Measurements from ENCODE around the gene GUCY2C.

The GUCY2C gene

DNA sequence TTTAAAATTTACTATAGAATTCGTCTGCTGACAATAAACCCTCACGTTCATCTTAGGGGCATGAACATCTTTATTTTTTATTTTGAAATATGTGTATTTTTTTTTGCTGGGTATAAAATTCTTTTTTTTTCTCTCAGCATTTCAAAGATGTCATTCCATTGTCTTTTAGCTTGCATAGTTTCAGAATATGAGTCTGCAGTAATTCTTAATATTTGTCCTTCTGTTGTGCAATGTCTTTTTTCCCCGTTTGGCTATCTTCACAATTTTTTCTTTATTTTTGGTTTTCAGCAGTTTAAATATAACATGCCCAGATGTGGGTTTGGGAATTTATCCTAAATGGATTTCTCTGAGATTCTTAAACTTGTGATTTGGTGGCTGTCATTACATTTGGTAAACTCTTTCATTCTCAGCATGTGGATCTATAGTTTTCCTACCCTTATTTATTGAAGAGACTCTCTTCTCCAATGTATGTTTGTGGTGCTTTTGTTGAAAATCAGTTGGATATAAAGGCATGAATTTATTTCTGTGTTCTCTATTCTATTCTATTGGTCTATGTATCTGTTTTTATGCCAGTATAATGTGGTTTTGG, 90.9 kb downstream of the GUCY2C start:
- no peak overlapping the region for H3K4me3 ChIP-seq (ENCODE audit: low read depth, low read length)

DNA sequence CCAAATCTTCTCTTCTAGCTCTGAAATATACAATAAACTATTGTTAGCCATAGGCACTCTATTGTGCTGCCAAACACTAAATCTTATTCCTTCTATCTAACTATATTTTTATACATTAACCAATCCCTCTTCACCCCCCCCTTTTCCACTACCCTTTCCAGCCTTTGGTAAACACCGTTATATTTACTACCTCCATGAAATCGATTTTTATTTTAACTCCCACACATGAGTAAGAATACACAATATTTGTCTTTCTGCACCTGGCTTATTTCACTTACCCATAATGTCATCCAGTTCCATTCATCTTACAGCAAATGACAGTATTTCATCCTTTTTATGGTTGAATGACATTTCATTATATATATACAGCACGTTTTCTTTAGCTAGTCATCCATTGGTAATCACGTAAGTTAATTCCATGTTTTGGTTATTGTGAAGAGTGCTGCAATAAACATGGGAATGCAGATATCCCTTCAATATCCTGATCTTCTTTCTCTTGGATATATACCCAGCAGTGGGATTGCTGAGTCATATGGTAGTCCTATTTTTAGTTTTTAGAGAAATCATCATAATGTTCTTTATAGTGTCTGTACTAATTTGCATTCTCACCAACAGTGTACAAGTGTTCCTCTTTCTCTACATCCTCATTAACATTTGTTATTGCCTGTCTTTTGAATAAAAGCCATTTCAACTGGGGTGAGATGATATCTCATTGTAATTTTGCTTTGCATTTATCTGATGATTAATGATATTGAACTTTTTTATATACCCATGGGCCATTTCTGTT, 94.5 kb downstream of the GUCY2C start:
- H3K4me3 ChIP-seq (ENCODE audit: low read depth, low read length) = no peak overlapping the region
- no peaks in the 10 kb centered on the region for H3K4me1 ChIP-seq
- H3K79me2 ChIP-seq = no peaks in the 10 kb centered on the region
- H3K27ac ChIP-seq = no peak overlapping the region
- no peak overlapping the region for H3K9ac ChIP-seq
- no peak overlapping the region for H2AFZ ChIP-seq
- TF ChIP-seq, protein P1, sequence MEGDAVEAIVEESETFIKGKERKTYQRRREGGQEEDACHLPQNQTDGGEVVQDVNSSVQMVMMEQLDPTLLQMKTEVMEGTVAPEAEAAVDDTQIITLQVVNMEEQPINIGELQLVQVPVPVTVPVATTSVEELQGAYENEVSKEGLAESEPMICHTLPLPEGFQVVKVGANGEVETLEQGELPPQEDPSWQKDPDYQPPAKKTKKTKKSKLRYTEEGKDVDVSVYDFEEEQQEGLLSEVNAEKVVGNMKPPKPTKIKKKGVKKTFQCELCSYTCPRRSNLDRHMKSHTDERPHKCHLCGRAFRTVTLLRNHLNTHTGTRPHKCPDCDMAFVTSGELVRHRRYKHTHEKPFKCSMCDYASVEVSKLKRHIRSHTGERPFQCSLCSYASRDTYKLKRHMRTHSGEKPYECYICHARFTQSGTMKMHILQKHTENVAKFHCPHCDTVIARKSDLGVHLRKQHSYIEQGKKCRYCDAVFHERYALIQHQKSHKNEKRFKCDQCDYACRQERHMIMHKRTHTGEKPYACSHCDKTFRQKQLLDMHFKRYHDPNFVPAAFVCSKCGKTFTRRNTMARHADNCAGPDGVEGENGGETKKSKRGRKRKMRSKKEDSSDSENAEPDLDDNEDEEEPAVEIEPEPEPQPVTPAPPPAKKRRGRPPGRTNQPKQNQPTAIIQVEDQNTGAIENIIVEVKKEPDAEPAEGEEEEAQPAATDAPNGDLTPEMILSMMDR (IDR thresholded peaks at IDR 0.05) = no peak
- no peak overlapping the region for H3K4me2 ChIP-seq (ENCODE audit: low read length)
- no peaks in the 10 kb centered on the region for H3K9me3 ChIP-seq (ENCODE audit: control insufficient read depth, low read length)
- no peaks in the 10 kb centered on the region for H3K36me3 ChIP-seq (ENCODE audit: control insufficient read depth, insufficient read depth, low read length)
- H3K27me3 ChIP-seq (ENCODE audit: control insufficient read depth, insufficient read depth, low read length) = no peaks in the 10 kb centered on the region

More for the DNA sequence above, 90.9 kb downstream of the GUCY2C start:
- H3K9me3 ChIP-seq (ENCODE audit: control insufficient read depth, low read length) = no peaks in the 10 kb centered on the region
- no peaks in the 10 kb centered on the region for H3K27me3 ChIP-seq (ENCODE audit: control insufficient read depth, insufficient read depth, low read length)
- H3K4me1 ChIP-seq = no peaks in the 10 kb centered on the region
- no peaks in the 10 kb centered on the region for H3K36me3 ChIP-seq (ENCODE audit: control insufficient read depth, insufficient read depth, low read length)
- no peak overlapping the region for H3K27ac ChIP-seq
- no peaks in the 10 kb centered on the region for H3K79me2 ChIP-seq
- no peak overlapping the region for H3K4me2 ChIP-seq (ENCODE audit: low read length)
- TF ChIP-seq, protein P1 (IDR thresholded peaks at IDR 0.05) = no peak
- H2AFZ ChIP-seq = no peak overlapping the region
- H3K9ac ChIP-seq = no peak overlapping the region

DNA sequence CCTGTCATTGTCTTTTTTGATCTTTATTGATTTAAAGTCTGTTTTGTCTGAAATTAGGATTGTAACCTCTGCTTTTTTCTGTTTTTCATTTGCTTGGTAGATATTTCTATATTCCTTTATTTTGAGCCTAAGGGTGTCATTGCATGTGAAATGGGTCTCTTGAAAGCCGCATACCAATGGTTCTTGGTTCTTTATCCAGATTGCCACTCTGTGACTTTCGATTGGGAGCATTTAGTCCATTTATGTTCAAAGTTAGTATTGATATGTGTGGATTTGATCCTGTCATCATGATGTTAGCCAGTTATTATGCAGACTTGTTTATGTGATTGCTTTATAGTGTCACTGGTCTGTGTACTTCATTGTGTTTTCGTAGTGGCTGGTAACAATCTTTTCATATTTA, 98.9 kb downstream of the GUCY2C start:
- Histone ChIP-seq H3K9me3 (ENCODE audit: control insufficient read depth, low read length) (no peaks in the 10 kb centered on the region), H3K27me3 (ENCODE audit: control insufficient read depth, insufficient read depth, low read length) (no peaks in the 10 kb centered on the region), H3K36me3 (ENCODE audit: control insufficient read depth, insufficient read depth, low read length) (no peaks in the 10 kb centered on the region), H3K9ac (no peak overlapping the region), H3K79me2 (no peaks in the 10 kb centered on the region), H2AFZ (no peak overlapping the region), H3K4me1 (no peaks in the 10 kb centered on the region), H3K4me2 (ENCODE audit: low read length) (no peak overlapping the region), H3K4me3 (ENCODE audit: low read depth, low read length) (no peak overlapping the region), H3K27ac (no peak overlapping the region)
- TF ChIP-seq, protein P1 (IDR thresholded peaks at IDR 0.05) = no peak

DNA sequence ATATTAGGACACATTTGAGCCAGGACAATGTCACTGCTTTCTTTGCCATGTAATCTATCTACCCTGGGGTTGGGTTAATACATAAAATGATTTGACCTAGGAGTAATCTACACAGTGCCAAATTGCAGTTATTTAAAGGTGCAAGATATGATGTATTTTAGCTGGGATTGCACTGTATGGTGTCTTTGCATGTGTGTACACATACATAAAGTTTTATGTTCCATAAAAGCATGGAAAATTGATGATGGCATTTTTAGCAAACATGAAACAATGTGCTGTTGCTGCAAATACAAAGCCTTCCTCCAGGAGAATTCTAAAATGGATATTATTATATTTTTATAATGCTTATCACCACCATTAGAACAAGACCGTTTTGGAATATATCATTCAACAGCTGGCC, 104.7 kb downstream of the GUCY2C start:
- H3K4me1 ChIP-seq = no peaks in the 10 kb centered on the region
- no peaks in the 10 kb centered on the region for H3K79me2 ChIP-seq
- no peak overlapping the region for H3K4me2 ChIP-seq (ENCODE audit: low read length)
- no peak overlapping the region for H2AFZ ChIP-seq
- no peak overlapping the region for H3K4me3 ChIP-seq (ENCODE audit: low read depth, low read length)
- no peaks in the 10 kb centered on the region for H3K36me3 ChIP-seq (ENCODE audit: control insufficient read depth, insufficient read depth, low read length)
- TF ChIP-seq, protein P1 (IDR thresholded peaks at IDR 0.05) = no peak
- H3K27me3 ChIP-seq (ENCODE audit: control insufficient read depth, insufficient read depth, low read length) = no peaks in the 10 kb centered on the region
- H3K9ac ChIP-seq = no peak overlapping the region
- H3K27ac ChIP-seq = no peak overlapping the region
- no peaks in the 10 kb centered on the region for H3K9me3 ChIP-seq (ENCODE audit: control insufficient read depth, low read length)
